ENCODE data around the gene HRCT1. TPM values are rescaled to one million over a fixed set of nuclear protein-coding genes. Genes with fewer than 3 reads are reported as not detected.

Gene HRCT1
- total RNA-seq, 4 donors from 2014 or later, result 9.1 to 32.6 (median 17.2) TPM

DNA sequence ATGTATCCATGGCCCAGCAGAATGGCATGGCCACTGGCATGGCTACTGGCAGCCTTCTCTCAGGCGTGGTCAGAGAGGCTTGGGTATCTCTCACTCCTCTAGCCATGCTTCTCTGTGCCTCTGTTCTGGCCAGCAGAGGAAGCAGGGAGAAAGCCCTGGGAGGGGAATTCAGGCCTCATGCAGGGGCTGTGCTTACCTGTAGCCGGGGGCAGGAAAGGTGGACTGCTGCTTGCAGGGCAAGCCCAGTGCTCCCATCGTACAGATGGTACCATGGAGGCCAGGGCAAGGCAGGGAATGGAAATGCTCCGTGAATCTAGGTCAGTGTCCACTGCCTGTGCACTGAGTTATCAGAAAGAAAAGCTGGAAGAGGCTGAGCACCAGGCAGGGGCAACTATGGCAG lies 38.5 kb upstream of the HRCT1 start:
- no peak for TF ChIP-seq POLR2A (IDR thresholded peaks at IDR 0.05)
- TF ChIP-seq, protein P1, sequence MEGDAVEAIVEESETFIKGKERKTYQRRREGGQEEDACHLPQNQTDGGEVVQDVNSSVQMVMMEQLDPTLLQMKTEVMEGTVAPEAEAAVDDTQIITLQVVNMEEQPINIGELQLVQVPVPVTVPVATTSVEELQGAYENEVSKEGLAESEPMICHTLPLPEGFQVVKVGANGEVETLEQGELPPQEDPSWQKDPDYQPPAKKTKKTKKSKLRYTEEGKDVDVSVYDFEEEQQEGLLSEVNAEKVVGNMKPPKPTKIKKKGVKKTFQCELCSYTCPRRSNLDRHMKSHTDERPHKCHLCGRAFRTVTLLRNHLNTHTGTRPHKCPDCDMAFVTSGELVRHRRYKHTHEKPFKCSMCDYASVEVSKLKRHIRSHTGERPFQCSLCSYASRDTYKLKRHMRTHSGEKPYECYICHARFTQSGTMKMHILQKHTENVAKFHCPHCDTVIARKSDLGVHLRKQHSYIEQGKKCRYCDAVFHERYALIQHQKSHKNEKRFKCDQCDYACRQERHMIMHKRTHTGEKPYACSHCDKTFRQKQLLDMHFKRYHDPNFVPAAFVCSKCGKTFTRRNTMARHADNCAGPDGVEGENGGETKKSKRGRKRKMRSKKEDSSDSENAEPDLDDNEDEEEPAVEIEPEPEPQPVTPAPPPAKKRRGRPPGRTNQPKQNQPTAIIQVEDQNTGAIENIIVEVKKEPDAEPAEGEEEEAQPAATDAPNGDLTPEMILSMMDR (IDR thresholded peaks at IDR 0.05), result no peak
- DNase-seq, result no peak
- Histone ChIP-seq H3K4me3 (no peak overlapping the region), H3K27me3 (no peaks in the 10 kb centered on the region), H3K9me3 (no peaks in the 10 kb centered on the region), H3K27ac (no peak overlapping the region), H3K4me1 (no peaks in the 10 kb centered on the region), H3K36me3 (no peaks in the 10 kb centered on the region)

DNA sequence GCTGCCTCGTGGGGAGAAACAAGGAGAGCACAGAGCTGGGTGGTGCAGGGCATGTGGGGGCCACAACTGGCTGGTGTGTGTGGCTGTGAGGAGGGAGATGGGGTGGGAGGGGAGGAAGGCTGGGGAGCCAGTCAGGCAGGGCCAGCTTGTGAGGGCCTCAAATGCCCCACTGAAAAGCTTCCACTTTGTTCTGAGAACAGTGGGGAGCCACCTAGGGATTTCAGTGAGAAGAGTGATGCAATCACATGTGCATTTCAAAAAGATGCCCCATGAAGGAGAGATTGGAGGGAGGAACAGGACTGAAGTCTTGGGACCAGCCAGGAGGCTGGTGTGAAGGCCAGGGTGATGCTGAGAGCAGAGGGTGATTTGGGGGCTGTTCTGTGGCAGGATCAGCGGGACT lies 37.1 kb upstream of the HRCT1 start:
- H3K9me3 ChIP-seq, result no peaks in the 10 kb centered on the region
- H3K4me3 ChIP-seq, result no peak overlapping the region
- H3K4me1 ChIP-seq, result no peaks in the 10 kb centered on the region
- H3K36me3 ChIP-seq, result no peaks in the 10 kb centered on the region
- no peak overlapping the region for H3K27ac ChIP-seq
- TF ChIP-seq POLR2A (IDR thresholded peaks at IDR 0.05), result no peak
- TF ChIP-seq, protein P1 (IDR thresholded peaks at IDR 0.05), result no peak
- no peaks in the 10 kb centered on the region for H3K27me3 ChIP-seq
- no peak for DNase-seq

DNA sequence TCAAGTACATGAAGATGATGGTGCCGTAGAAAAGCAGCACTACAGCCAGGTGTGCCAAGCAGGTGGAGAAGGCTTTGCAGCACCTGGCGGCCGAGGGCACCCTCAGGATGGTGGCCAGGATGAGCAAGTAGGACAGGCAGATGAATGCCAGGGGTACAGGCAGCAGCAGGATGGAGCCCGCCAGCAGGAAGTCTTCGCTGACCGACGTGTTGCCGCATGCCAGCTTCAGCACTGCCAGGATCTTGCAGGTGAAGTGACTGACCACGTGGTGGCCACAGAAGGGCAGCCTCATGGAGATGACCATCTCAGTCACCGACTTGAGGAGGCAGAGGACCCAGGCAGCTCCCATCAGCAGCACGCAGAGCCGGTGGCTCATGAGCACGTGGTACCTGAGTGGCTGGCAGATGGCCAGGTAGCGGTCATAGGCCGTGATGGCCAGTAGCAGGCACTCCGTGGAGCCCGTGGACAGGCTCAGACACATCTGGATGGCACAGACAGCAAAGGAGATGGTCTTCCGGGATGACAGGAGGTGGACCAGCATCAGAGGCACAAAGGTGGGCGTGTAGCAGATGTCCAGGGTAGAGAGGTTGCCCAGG lies 36.3 kb upstream of the HRCT1 start:
- no peaks in the 10 kb centered on the region for H3K9me3 ChIP-seq
- no peak overlapping the region for H3K27ac ChIP-seq
- TF ChIP-seq POLR2A (IDR thresholded peaks at IDR 0.05), result no peak
- TF ChIP-seq, protein P1 (IDR thresholded peaks at IDR 0.05), result no peak
- DNase-seq, result no peak
- H3K36me3 ChIP-seq, result no peaks in the 10 kb centered on the region
- no peaks in the 10 kb centered on the region for H3K4me1 ChIP-seq
- no peak overlapping the region for H3K4me3 ChIP-seq
- H3K27me3 ChIP-seq, result no peaks in the 10 kb centered on the region

DNA sequence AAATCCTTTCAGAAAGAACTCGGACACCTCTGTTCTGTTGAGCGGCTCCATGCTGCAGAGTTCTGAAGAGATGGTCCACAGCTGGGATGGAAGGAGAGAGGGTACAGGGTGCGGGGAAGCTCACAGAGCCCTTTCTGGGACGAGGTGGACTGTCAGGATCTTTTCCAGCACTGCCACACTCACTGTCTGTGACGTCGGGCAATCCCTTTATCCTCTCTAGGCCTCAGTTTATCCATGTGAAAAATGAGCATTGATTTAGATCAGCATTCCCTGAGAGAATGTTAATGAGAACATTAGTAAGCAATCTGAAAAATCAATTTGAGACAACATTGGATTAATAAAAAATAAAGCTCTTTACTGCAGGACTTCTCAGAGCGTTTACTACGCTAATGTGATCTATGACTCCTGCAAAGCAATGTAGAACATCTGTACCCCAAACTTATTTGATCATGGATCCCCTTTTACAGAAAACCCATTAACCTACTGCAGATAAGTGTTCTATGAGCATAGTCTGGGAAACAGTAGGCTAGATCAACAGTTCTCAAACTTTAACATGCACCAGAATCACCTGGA lies 35.6 kb upstream of the HRCT1 start, which contains the start of gene OR13J1:
Gene OR13J1 (minus strand): TSS at position 51 of the 573 bp plus-strand sequence. CDS start 0 bp downstream, at position 51.
- Histone ChIP-seq H3K4me3 (no peak within 1 kb of the TSS), H3K36me3 (no peaks in the 10 kb centered on the region), H3K27ac (no peak within 1 kb of the TSS), H3K9me3 (no peaks in the 10 kb centered on the region), H3K27me3 (no peaks in the 10 kb centered on the region), H3K4me1 (no peaks in the 10 kb centered on the region)
- TF ChIP-seq POLR2A (IDR thresholded peaks at IDR 0.05), result no peak
- TF ChIP-seq, protein P1 (IDR thresholded peaks at IDR 0.05), result no peak
- DNase-seq, result no peak

DNA sequence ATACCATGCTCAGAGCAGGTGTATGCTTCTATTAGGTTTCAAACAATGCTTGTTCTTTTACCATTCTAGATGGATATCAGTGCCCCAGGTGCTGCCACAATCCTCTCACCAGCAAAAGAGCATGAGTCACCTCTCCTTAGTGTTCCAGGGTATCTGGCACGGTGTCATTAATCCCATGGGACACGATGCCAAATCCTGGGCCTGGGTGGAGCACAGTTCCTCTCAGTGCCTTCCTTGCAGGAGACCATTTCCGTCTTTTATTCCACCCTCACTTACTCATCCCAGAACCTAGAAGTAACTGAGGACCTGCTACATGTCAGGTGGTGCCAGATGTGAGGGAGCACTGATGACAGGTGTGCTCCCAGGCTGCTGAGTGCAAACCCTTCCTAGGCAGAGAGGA lies 34.5 kb upstream of the HRCT1 start:
- TF ChIP-seq, protein P1 (IDR thresholded peaks at IDR 0.05), result no peak
- no peak for TF ChIP-seq POLR2A (IDR thresholded peaks at IDR 0.05)
- DNase-seq, result no peak

More for the DNA sequence above, 34.5 kb upstream of the HRCT1 start:
- no peaks in the 10 kb centered on the region for H3K27me3 ChIP-seq
- H3K9me3 ChIP-seq, result no peaks in the 10 kb centered on the region
- no peaks in the 10 kb centered on the region for H3K36me3 ChIP-seq
- H3K4me3 ChIP-seq, result no peak overlapping the region
- no peak overlapping the region for H3K27ac ChIP-seq
- no peaks in the 10 kb centered on the region for H3K4me1 ChIP-seq

All from Peyer's patch (tissue), 4 donors.